NCI-H1694 (cell line): ENCODE measurements around the gene CXCR3.
"Not testable (repeated sequence)": the region's sequence is repeated elsewhere in the genome, so short reads cannot be mapped to it uniquely, and the experiment has no call there.

Experiments used
- DNase-seq: peaks from one replicate; lab custom pipeline; 2025; lab: John Stamatoyannopoulos, UW

CXCR3 gene

GRCh38 chrX:71618303-71618721 lies at the start of gene CXCR3:
CXCR3 (minus strand) TSS chrX:71618511; CDS start chrX:71618449, 62 bp downstream.
- no peak for DNase-seq

- no peak for DNase-seq
Observed at GRCh38 chrX:71667328-71668247, 49.3 kb upstream of the CXCR3 start, which contains the start of gene LOC101059915. LOC101059915 (plus strand) TSS chrX:71667546.

- DNase-seq = no peak
Observed at GRCh38 chrX:71666240-71667223, 48.2 kb upstream of the CXCR3 start.

- no peak for DNase-seq
Observed at GRCh38 chrX:71665747-71666146, 47.4 kb upstream of the CXCR3 start.

- no peak for DNase-seq
Observed at GRCh38 chrX:71664889-71665491, 46.7 kb upstream of the CXCR3 start.

GRCh38 chrX:71664202-71664601 lies 45.9 kb upstream of the CXCR3 start:
- peak; percentile 30 for DNase-seq

- not testable (repeated sequence) for DNase-seq
Observed at GRCh38 chrX:71663238-71663637, 44.9 kb upstream of the CXCR3 start.

GRCh38 chrX:71662654-71663053 lies 44.3 kb upstream of the CXCR3 start:
- DNase-seq = not testable (repeated sequence)

- no peak for DNase-seq
Observed at GRCh38 chrX:71661919-71662318, 43.6 kb upstream of the CXCR3 start.

GRCh38 chrX:71660562-71661416 lies 42.5 kb upstream of the CXCR3 start:
- no peak for DNase-seq

GRCh38 chrX:71659959-71660358 lies 41.6 kb upstream of the CXCR3 start:
- DNase-seq = no peak

GRCh38 chrX:71659342-71659741 lies 41.0 kb upstream of the CXCR3 start:
- no peak for DNase-seq

GRCh38 chrX:71657267-71657666 lies 39.0 kb upstream of the CXCR3 start:
- no peak for DNase-seq

GRCh38 chrX:71653344-71653743 lies 35.0 kb upstream of the CXCR3 start:
- DNase-seq = no peak

GRCh38 chrX:71652405-71652804 lies 34.1 kb upstream of the CXCR3 start:
- DNase-seq = peak; percentile 60

- DNase-seq = no peak
Observed at GRCh38 chrX:71650333-71650969, 32.1 kb upstream of the CXCR3 start.

- DNase-seq = not testable (repeated sequence)
Observed at GRCh38 chrX:71644406-71644805, 26.1 kb upstream of the CXCR3 start.

- DNase-seq = no peak
Observed at GRCh38 chrX:71640002-71640401, 21.7 kb upstream of the CXCR3 start.

GRCh38 chrX:71638409-71638808 lies 20.1 kb upstream of the CXCR3 start:
- DNase-seq = no peak

- DNase-seq = no peak
Observed at GRCh38 chrX:71637848-71638247, 19.5 kb upstream of the CXCR3 start.

- no peak for DNase-seq
Observed at GRCh38 chrX:71637253-71637618, 18.9 kb upstream of the CXCR3 start.
